Activated CD8-positive, alpha-beta T cell treated with anti-CD3 and anti-CD28 coated beads, Interleukin-2, amount 10 ng/mL, durations not matched to agents 7 days and 5 days (primary cell): ENCODE data around the gene CASZ1. TPM values are rescaled to one million over a fixed set of nuclear protein-coding genes. Genes with fewer than 3 reads are reported as not detected.

Source experiments
- ATAC-seq: fragments of 150-1000 bp; cut with Tn5 transposase; one replicate; pipeline ENCODE4 v1.10.0; 2021; ENCODE audit warnings: moderate library complexity
- CTCF ChIA-PET: fragments of 350-600 bp; sonication (Branson Sonifier 250); formaldehyde crosslinking; loops from one replicate; lab custom pipeline; 2021; ENCODE audit warnings: antibody characterized with exemption; lab: Charles Lee
- POLR2A ChIA-PET: fragments of 350-600 bp; sonication (Branson Sonifier 250); formaldehyde crosslinking; loops from one replicate; lab custom pipeline; 2021; ENCODE audit warnings: antibody characterized with exemption; lab: Charles Lee
- DNase-seq: peaks from one replicate; pipeline ENCODE4 v3.0.0-alpha.2; 2020
- H3K27ac Mint-ChIP-seq: one replicate; pipeline ENCODE4 v1.8.0; 2021; ENCODE audit warnings: mild to moderate bottlenecking, mixed read lengths
- H3K27me3 Mint-ChIP-seq: one replicate; pipeline ENCODE4 v1.8.0; 2021; ENCODE audit warnings: low read depth, mixed read lengths
- H3K36me3 Mint-ChIP-seq: one replicate; pipeline ENCODE4 v1.8.0; 2021; ENCODE audit warnings: low read depth, mixed read lengths
- H3K4me1 Mint-ChIP-seq: one replicate; pipeline ENCODE4 v1.8.0; 2021; ENCODE audit warnings: low read depth, mixed read lengths
- H3K4me3 Mint-ChIP-seq: one replicate; pipeline ENCODE4 v1.8.0; 2021; ENCODE audit warnings: mild to moderate bottlenecking, mixed read lengths
- H3K9me3 Mint-ChIP-seq: one replicate; pipeline ENCODE4 v1.8.0; 2022; ENCODE audit warnings: mixed read lengths; ENCODE audit not compliant: insufficient read depth
- total RNA-seq, 2 experiments: library from RNA; stranded (reverse); gene quantifications; one replicate each; pipeline ENCODE4 v1.2.3, GENCODE V29; 2021

Gene CASZ1
- total RNA-seq, 2 experiments from 2014 or later: 9.9 to 10.2 TPM

DNA sequence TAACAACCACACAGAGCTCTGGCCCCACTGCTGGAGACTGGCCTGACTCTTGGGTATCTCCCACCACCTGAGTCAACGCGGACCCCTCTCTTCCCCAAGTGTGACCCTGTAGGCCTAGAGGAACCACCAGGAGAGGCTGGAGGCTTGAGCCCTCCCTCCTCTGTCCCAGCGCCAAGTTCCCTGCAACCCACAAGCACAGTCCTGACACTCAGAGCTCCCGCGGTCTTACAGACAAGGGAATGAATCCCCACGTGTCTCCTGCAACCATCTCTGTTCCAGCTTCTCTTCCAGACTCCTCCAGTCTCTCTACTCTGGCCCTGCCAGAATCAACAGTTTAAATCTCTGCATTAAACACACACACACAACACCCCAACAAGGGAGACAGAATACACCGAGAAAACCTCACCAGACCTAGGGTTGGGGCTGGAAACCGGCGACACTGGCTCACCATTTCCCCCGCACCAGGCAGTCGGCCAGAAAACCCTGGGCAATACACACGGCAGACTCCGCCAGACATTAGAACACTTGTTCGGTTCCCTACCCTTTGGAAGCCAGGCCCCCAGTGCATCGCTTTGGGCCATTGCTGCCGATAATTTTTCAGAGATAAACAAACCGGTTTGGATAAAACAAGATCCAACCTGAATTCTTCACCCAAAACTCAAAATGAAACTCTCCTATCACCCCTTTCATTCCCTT lies 21.7 kb downstream of the CASZ1 start:
- Mint-ChIP-seq H3K36me3 (no peaks in the 10 kb centered on the region), H3K9me3 (no peaks in the 10 kb centered on the region), H3K4me3 (no peak overlapping the region), H3K27me3 (peaks cover 2% of the 10 kb centered on the region), H3K27ac (no peak overlapping the region), H3K4me1 (no peaks in the 10 kb centered on the region)
- DNase-seq (no peak), ATAC-seq (no peak)
- ChIA-PET CTCF (no interaction called here), POLR2A (interaction anchor here (0.5 kb wide), 1 partner anchor 644 kb away, joined by 3 read pairs; no protein-coding TSS in a partner anchor)

- H3K9me3 Mint-ChIP-seq: no peaks in the 10 kb centered on the region
These were observed 22.4 kb downstream of the CASZ1 start for GRCh38 chr1:10773851-10774614.

DNA sequence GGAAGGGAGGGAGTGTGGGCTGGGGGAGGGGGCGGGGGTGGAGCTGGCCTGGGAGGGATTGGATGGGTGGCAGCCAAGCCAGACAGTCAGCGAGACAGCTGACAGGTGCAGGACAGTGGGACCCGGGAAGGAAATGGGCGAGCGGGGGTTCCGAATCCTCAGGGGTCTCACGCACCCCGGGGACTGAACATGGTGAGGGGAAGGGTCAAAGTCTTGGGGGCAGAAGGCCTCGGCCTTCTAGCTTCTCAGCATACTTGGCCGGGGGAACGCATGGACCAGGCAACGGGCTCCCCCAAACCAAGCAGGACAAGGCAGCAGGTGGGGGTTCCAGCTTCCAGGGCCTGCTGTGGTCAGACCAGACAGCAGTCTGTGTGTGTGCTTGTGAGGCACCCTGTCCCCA lies 23.1 kb downstream of the CASZ1 start:
- Mint-ChIP-seq H3K36me3 (no peaks in the 10 kb centered on the region), H3K27me3 (peaks cover 2% of the 10 kb centered on the region), H3K9me3 (no peaks in the 10 kb centered on the region), H3K4me1 (no peaks in the 10 kb centered on the region), H3K4me3 (no peak overlapping the region), H3K27ac (no peak overlapping the region)
- no peak for DNase-seq
- CTCF ChIA-PET: no interaction called here
- ATAC-seq: no peak
- POLR2A ChIA-PET: no interaction called here

More at GRCh38 chr1:10773851-10774614, 22.4 kb downstream of the CASZ1 start:
- ChIA-PET POLR2A (interaction anchor here (0.5 kb wide), 1 partner anchor 644 kb away, joined by 3 read pairs; no protein-coding TSS in a partner anchor), CTCF (no interaction called here)
- H3K36me3 Mint-ChIP-seq: no peaks in the 10 kb centered on the region
- H3K27me3 Mint-ChIP-seq: peaks cover 2% of the 10 kb centered on the region
- no peaks in the 10 kb centered on the region for H3K4me1 Mint-ChIP-seq
- DNase-seq: no peak
- no peak overlapping the region for H3K4me3 Mint-ChIP-seq
- no peak for ATAC-seq
- H3K27ac Mint-ChIP-seq: no peak overlapping the region

DNA sequence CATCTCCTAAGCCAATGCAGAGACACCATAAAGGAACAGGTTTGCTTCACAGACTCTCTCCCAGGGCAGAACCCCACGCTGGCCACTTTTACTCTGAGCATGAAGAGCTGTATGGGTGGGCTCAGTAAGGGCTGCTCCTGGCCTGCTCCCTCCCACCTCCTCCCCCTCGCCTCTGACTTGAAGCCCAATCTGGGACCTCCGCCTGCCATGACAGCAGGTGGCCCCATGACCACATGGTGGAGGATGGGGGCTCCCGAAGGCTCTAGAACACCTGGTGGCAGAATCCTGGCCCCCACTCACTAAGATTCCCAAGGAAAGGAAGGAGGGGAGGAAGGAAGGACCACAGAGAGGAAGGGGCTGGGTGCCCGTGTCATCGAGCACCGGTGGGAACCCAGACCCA lies 23.7 kb downstream of the CASZ1 start:
- no peaks in the 10 kb centered on the region for H3K36me3 Mint-ChIP-seq
- peaks cover 2% of the 10 kb centered on the region for H3K27me3 Mint-ChIP-seq
- no peaks in the 10 kb centered on the region for H3K4me1 Mint-ChIP-seq
- no peak overlapping the region for H3K27ac Mint-ChIP-seq
- ChIA-PET CTCF (no interaction called here), POLR2A (no interaction called here)
- DNase-seq: no peak
- H3K9me3 Mint-ChIP-seq: no peaks in the 10 kb centered on the region
- no peak overlapping the region for H3K4me3 Mint-ChIP-seq
- ATAC-seq: no peak

DNA sequence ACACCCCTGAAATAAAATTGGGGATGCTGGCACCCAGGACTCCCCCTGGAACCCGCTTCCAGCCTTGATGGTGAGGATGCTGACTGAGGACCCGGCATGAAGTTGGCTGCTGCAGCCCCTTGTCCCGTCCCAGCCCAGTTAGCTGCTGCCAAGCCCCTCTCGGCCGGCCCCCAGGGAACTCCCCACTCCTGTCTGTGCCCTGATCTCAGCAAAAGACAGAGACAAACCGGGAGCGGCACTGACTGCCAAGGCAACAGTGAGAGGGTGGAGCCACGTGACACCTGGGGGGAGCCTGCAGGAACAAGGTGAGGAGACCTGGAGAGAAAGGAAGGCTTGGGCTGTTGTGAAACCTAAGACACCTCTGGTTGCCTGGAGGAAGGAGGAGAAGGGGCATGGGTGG lies 24.7 kb downstream of the CASZ1 start:
- CTCF ChIA-PET: no interaction called here
- Mint-ChIP-seq H3K4me1 (no peaks in the 10 kb centered on the region), H3K36me3 (no peaks in the 10 kb centered on the region), H3K27ac (no peak overlapping the region), H3K9me3 (no peaks in the 10 kb centered on the region), H3K27me3 (peaks cover 2% of the 10 kb centered on the region), H3K4me3 (no peak overlapping the region)
- POLR2A ChIA-PET: no interaction called here
- DNase-seq (no peak), ATAC-seq (no peak)

DNA sequence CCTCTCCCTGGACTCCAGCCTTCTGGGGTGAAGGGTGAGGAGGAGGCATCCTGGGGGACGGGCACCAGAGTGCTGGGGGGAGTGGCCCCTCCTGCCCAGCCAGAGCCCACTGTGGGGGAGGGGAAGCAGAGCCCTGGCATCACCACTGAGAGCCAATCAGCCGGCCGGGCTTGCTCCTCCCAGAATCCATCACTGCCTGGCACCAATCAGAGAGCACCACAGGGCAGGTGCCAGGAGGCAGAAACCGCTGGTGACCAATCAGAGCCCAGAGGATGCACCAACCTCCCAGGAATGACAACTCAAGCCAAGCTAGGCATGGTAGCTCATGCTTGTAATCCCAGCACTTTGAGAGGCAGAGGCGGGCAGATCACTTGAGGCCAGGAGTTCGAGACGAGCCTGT lies 27.9 kb downstream of the CASZ1 start:
- POLR2A ChIA-PET: no interaction called here

DNA sequence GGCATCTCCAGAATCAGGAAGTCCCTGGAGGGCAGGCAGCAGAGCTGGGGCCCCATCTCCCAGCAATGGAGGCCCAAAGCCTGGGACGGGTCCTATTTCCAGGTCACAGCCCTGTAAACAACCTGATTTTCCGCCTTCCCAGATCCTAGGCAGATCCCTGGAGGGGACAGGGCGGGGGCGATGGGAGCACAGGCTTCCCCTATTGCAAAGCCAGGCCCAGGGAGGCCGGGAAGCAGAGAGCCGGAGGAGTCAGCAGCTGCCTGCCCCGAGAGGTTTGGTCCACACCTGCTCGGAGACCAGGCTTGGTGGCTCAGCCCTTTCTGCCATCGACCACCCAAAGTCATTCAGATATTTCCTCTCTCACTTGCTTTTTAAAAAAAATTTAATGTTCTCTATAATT lies 29.2 kb downstream of the CASZ1 start:
- H3K36me3 Mint-ChIP-seq: no peaks in the 10 kb centered on the region
- peaks cover 2% of the 10 kb centered on the region for H3K27me3 Mint-ChIP-seq
- ChIA-PET POLR2A (no interaction called here), CTCF (no interaction called here)
- ATAC-seq (no peak), DNase-seq (no peak)
- no peaks in the 10 kb centered on the region for H3K9me3 Mint-ChIP-seq
- H3K4me3 Mint-ChIP-seq: no peak overlapping the region
- no peak overlapping the region for H3K27ac Mint-ChIP-seq
- no peaks in the 10 kb centered on the region for H3K4me1 Mint-ChIP-seq

More for the DNA sequence above, 27.9 kb downstream of the CASZ1 start:
- H3K4me3 Mint-ChIP-seq: no peak overlapping the region
- CTCF ChIA-PET: no interaction called here
- no peaks in the 10 kb centered on the region for H3K36me3 Mint-ChIP-seq
- no peaks in the 10 kb centered on the region for H3K4me1 Mint-ChIP-seq
- no peak overlapping the region for H3K27ac Mint-ChIP-seq
- ATAC-seq (no peak), DNase-seq (no peak)
- no peaks in the 10 kb centered on the region for H3K9me3 Mint-ChIP-seq
- H3K27me3 Mint-ChIP-seq: peaks cover 2% of the 10 kb centered on the region

GRCh38 chr1:10765734-10766478 lies 30.5 kb downstream of the CASZ1 start:
- no peaks in the 10 kb centered on the region for H3K4me1 Mint-ChIP-seq
- H3K36me3 Mint-ChIP-seq: no peaks in the 10 kb centered on the region
- H3K27me3 Mint-ChIP-seq: no peaks in the 10 kb centered on the region
- H3K27ac Mint-ChIP-seq: no peak overlapping the region
- POLR2A ChIA-PET: no interaction called here
- no peaks in the 10 kb centered on the region for H3K9me3 Mint-ChIP-seq
- ATAC-seq: no peak
- DNase-seq: no peak
- CTCF ChIA-PET: no interaction called here
- no peak overlapping the region for H3K4me3 Mint-ChIP-seq

DNA sequence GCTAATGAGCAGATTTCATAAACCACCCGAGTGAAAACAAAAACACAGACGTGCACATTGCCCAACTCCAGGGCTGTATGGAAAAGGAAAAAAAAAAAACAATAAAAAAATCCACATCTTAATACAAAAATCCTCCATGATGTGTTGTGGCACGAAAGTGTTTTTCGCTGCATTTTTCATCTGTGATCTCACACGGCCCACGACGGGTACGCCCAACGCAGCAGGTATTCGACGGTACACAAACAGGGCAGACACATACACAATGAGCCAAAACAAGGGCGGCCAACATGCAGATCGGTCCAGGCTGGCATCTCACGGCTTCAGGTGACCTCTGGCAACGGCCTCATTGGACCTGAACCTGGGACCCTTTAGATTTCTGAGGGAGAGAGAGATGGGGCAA lies 31.1 kb downstream of the CASZ1 start:
- Mint-ChIP-seq H3K36me3 (no peaks in the 10 kb centered on the region), H3K4me3 (no peak overlapping the region), H3K27me3 (no peaks in the 10 kb centered on the region), H3K27ac (no peak overlapping the region), H3K4me1 (no peaks in the 10 kb centered on the region), H3K9me3 (no peaks in the 10 kb centered on the region)
- POLR2A ChIA-PET: no interaction called here
- ATAC-seq (no peak), DNase-seq (no peak)
- CTCF ChIA-PET: no interaction called here

DNA sequence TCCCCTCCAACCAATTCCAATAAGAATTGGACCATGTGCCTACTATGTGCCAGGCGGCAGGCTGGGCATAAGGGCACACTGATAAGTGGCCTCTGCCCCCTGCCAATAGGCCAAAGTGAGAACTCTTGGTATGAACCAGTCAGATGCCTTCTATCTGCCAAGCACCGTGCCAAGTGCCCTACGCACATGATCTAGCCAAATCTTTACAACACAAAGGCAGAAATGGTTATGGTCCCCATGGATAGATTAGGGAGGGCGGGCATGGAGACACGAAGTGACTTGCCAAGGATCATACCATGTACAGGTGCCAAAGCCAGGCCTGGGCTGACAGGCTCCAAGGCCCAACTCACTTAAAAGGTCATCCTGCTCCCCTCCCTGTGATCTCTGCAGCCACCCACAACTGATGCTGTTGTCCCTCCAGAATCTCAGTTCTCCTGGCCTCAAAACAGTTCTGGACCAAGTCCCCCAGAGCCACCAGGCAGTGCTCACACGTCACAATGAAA lies 32.1 kb downstream of the CASZ1 start:
- Mint-ChIP-seq H3K27me3 (no peaks in the 10 kb centered on the region), H3K9me3 (no peaks in the 10 kb centered on the region), H3K4me1 (no peaks in the 10 kb centered on the region), H3K4me3 (no peak overlapping the region), H3K36me3 (no peaks in the 10 kb centered on the region), H3K27ac (no peak overlapping the region)
- no peak for DNase-seq
- no peak for ATAC-seq
- ChIA-PET CTCF (no interaction called here), POLR2A (no interaction called here)

DNA sequence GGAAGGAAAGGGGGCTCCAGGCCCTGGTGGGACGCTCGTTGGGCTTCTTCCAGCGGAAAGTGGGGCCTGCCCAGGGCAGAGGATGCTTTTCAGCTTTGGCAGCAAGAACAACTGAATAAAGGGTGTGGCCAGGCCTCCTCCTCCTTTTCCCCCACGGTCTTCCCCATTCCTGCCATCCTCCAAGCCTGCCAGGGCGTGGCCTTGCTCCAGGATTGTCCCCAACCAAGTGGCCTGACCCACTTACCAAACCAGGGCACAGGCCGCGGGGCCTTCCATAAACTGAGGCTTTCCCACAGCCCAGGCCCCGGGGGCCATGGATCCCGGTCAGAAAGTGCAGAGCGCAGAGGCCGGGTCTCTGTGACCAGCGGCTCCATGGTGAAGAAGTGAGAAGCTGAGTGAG lies 33.6 kb downstream of the CASZ1 start:
- Mint-ChIP-seq H3K4me3 (no peak overlapping the region), H3K9me3 (no peaks in the 10 kb centered on the region), H3K27ac (no peak overlapping the region), H3K27me3 (no peaks in the 10 kb centered on the region), H3K36me3 (no peaks in the 10 kb centered on the region), H3K4me1 (peaks cover 2% of the 10 kb centered on the region)
- ATAC-seq (no peak), DNase-seq (no peak)
- ChIA-PET CTCF (interaction anchor here (1.5 kb wide), 1 partner anchor 9 kb away, joined by 4 read pairs; no protein-coding TSS in a partner anchor), POLR2A (no interaction called here)

DNA sequence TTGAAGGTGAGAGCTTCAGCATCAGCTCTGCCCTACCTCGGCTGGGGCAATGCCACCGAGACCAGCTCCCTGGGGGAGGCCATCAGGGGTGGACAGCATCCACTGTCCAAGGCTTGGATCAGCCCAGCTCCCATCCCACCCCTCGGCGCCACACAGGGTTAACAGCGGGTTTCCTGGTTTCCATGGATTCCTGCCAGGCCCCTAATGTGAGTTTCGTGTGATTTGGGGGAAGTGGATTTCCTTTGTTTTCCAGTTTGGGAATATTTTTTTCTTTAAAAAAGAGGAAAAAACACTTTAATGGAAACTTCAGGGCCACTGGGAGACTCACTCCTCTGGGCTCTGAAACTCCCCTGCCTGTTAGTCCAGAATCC lies 34.3 kb downstream of the CASZ1 start:
- no peak overlapping the region for H3K27ac Mint-ChIP-seq
- no peaks in the 10 kb centered on the region for H3K27me3 Mint-ChIP-seq
- ChIA-PET POLR2A (no interaction called here), CTCF (interaction anchor here (1.5 kb wide), 1 partner anchor 9 kb away, joined by 4 read pairs; no protein-coding TSS in a partner anchor)
- H3K9me3 Mint-ChIP-seq: no peaks in the 10 kb centered on the region
- H3K4me1 Mint-ChIP-seq: peaks cover 2% of the 10 kb centered on the region
- ATAC-seq (no peak), DNase-seq (no peak)
- H3K36me3 Mint-ChIP-seq: no peaks in the 10 kb centered on the region
- H3K4me3 Mint-ChIP-seq: no peak overlapping the region
